WTC11 (cell line): Measurements from ENCODE around the gene PGGT1B. TPM values are rescaled to one million over a fixed set of nuclear protein-coding genes. Genes with fewer than 3 reads are reported as not detected.

ENCODE experiments used
- ATAC-seq: fragments of 200-7000 bp; cut with Tn5 transposase; 2 replicates; pipeline ENCODE4 v1.10.0; 2021; ENCODE audit warnings: mild to moderate bottlenecking, moderate library complexity
- Bru-seq: library from RNA; stranded (reverse); fragments of 400-500 nt; gene quantifications from one replicate; lab custom pipeline; 2021; lab: Mats Ljungman, UMichigan
- CTCF ChIA-PET: fragments of 300-600 bp; sonication (Branson Sonifier 250); formaldehyde crosslinking; loops from one replicate; lab custom pipeline; 2021; ENCODE audit warnings: antibody characterized with exemption; lab: Charles Lee
- POLR2A ChIA-PET: fragments of 350-600 bp; sonication (Branson Sonifier 250); formaldehyde crosslinking; loops from one replicate; lab custom pipeline; 2021; ENCODE audit warnings: antibody characterized with exemption; lab: Charles Lee
- DNase-seq: peaks from one replicate; pipeline ENCODE4 v3.0.0; 2021; ENCODE audit warnings: low spot score
- H3K27ac Mint-ChIP-seq: 2 replicates; pipeline ENCODE4 v1.8.0; 2021; ENCODE audit warnings: mixed read lengths
- H3K27me3 Mint-ChIP-seq: 2 replicates; pipeline ENCODE4 v1.8.0; 2021; ENCODE audit warnings: low read depth, mild to moderate bottlenecking, moderate library complexity, mixed read lengths
- H3K36me3 Mint-ChIP-seq: 2 replicates; pipeline ENCODE4 v1.8.0; 2021; ENCODE audit warnings: mixed read lengths
- H3K4me1 Mint-ChIP-seq: 2 replicates; pipeline ENCODE4 v1.8.0; 2022; ENCODE audit warnings: mixed read lengths
- H3K4me3 Mint-ChIP-seq: 2 replicates; pipeline ENCODE4 v1.8.0; 2021; ENCODE audit warnings: mild to moderate bottlenecking, moderate library complexity, mixed read lengths
- H3K9me3 Mint-ChIP-seq: 2 replicates; pipeline ENCODE4 v1.8.0; 2021; ENCODE audit warnings: mixed read lengths
- CREB1 ChIP-seq: sonication (generic); formaldehyde crosslinking; IDR thresholded peaks from 2 replicates; pipeline ENCODE4 v1.8.0; 2023; ENCODE audit warnings: mild to moderate bottlenecking, missing genetic modification reagents
- EMX1 ChIP-seq: fragments of 250-450 bp; sonication (Bioruptor Pico); IDR thresholded peaks from 2 replicates; pipeline ENCODE4 v1.8.0; 2021; ENCODE audit warnings: mild to moderate bottlenecking
- IRF2 ChIP-seq: sonication (generic); formaldehyde crosslinking; IDR thresholded peaks from 2 replicates; pipeline ENCODE4 v1.8.0; 2022; ENCODE audit warnings: low read depth, missing genetic modification reagents, borderline replicate concordance
- JAZF1 ChIP-seq: fragments of 250-450 bp; sonication (Bioruptor Pico); IDR thresholded peaks from 2 replicates; pipeline ENCODE4 v1.9.0; 2021; ENCODE audit warnings: moderate library complexity, mild to moderate bottlenecking, inconsistent platforms
- JUN ChIP-seq: sonication (generic); formaldehyde crosslinking; IDR thresholded peaks from 2 replicates; pipeline ENCODE4 v1.8.0; 2023; ENCODE audit warnings: mild to moderate bottlenecking, missing genetic modification reagents
- NFATC4 ChIP-seq: fragments of 250-450 bp; sonication (Bioruptor Pico); IDR thresholded peaks from 2 replicates; pipeline ENCODE4 v1.9.0; 2021; ENCODE audit warnings: mild to moderate bottlenecking
- NFE2L1 ChIP-seq: sonication (generic); formaldehyde crosslinking; IDR thresholded peaks from 2 replicates; pipeline ENCODE4 v1.8.1; 2023; ENCODE audit warnings: missing genetic modification reagents
- NR2C2 ChIP-seq: sonication (generic); formaldehyde crosslinking; IDR thresholded peaks from 2 replicates; pipeline ENCODE4 v1.8.0; 2022; ENCODE audit warnings: mild to moderate bottlenecking, missing genetic modification reagents
- NR3C1 ChIP-seq: sonication (generic); formaldehyde crosslinking; conservative IDR thresholded peaks from 2 replicates; pipeline ENCODE4 v1.8.1; 2023; ENCODE audit warnings: low read depth, mild to moderate bottlenecking, missing genetic modification reagents
- SMAD3 ChIP-seq: sonication (generic); formaldehyde crosslinking; IDR thresholded peaks from 2 replicates; pipeline ENCODE4 v1.8.0; 2022; ENCODE audit warnings: missing genetic modification reagents, mild to moderate bottlenecking, borderline replicate concordance
- SOX15 ChIP-seq: fragments of 250-450 bp; sonication (Bioruptor Pico); IDR thresholded peaks from 2 replicates; pipeline ENCODE4 v1.9.0; 2021; ENCODE audit warnings: mild to moderate bottlenecking
- TEAD1 ChIP-seq: sonication (generic); formaldehyde crosslinking; IDR thresholded peaks from 2 replicates; pipeline ENCODE4 v1.8.0; 2022; ENCODE audit warnings: mild to moderate bottlenecking, missing genetic modification reagents
- TEAD4 ChIP-seq: sonication (generic); formaldehyde crosslinking; IDR thresholded peaks from 2 replicates; pipeline ENCODE4 v1.8.0; 2022; ENCODE audit warnings: mild to moderate bottlenecking, missing genetic modification reagents
- ZNF396 ChIP-seq: fragments of 250-450 bp; sonication (Bioruptor Pico); IDR thresholded peaks from 2 replicates; pipeline ENCODE4 v1.8.0; 2021; ENCODE audit warnings: mild to moderate bottlenecking, moderate library complexity, borderline replicate concordance
- ZNF416 ChIP-seq: fragments of 250-450 bp; sonication (Bioruptor Pico); IDR thresholded peaks from 2 replicates; pipeline ENCODE4 v1.9.0; 2021; ENCODE audit warnings: mild to moderate bottlenecking, inconsistent platforms
- ZNF671 ChIP-seq: fragments of 250-450 bp; sonication (Bioruptor Pico); IDR thresholded peaks from 2 replicates; pipeline ENCODE4 v1.8.0; 2021; ENCODE audit warnings: mild to moderate bottlenecking
- long read RNA-seq, 3 experiments: library from RNA in 1 of 3; library from capped mRNA in 1 of 3; library from polyadenylated mRNA in 1 of 3; unstranded in 2 of 3; stranded (forward) in 1 of 3; transcript quantifications; one replicate each; pipeline ENCODE4 v2.0.0, GENCODE V29; 2021
- total RNA-seq: library from RNA; stranded (reverse); gene quantifications from 3 replicates; pipeline ENCODE4 v1.2.3, GENCODE V29; 2021
- TF ChIP-seq, protein P1 (sequence below): sonication (generic); formaldehyde crosslinking; IDR thresholded peaks from 2 replicates; pipeline ENCODE4 v1.8.0; 2022; ENCODE audit warnings: mild to moderate bottlenecking, missing genetic modification reagents
- TF ChIP-seq, protein P2 (sequence below): sonication (generic); formaldehyde crosslinking; IDR thresholded peaks from 2 replicates; pipeline ENCODE4 v1.8.0; 2022; ENCODE audit warnings: mild to moderate bottlenecking, missing genetic modification reagents
- TF ChIP-seq, protein P3 (sequence below): sonication (generic); formaldehyde crosslinking; IDR thresholded peaks from 2 replicates; pipeline ENCODE4 v1.8.0; 2023; ENCODE audit warnings: missing genetic modification reagents
- TF ChIP-seq, protein P4 (sequence below): sonication (generic); formaldehyde crosslinking; IDR thresholded peaks from 2 replicates; pipeline ENCODE4 v1.8.0; 2022; ENCODE audit warnings: missing genetic modification reagents
- TF ChIP-seq, protein P5 (sequence below): sonication (generic); formaldehyde crosslinking; IDR thresholded peaks from 2 replicates; pipeline ENCODE4 v1.8.1; 2023; ENCODE audit warnings: mild to moderate bottlenecking, moderate library complexity, missing genetic modification reagents
- TF ChIP-seq, protein P6 (sequence below): sonication (generic); formaldehyde crosslinking; IDR thresholded peaks from 2 replicates; pipeline ENCODE4 v1.8.1; 2023; ENCODE audit warnings: mild to moderate bottlenecking, missing genetic modification reagents, moderate library complexity
- TF ChIP-seq, protein P7 (sequence below): fragments of 250-450 bp; sonication (Bioruptor Pico); IDR thresholded peaks from 2 replicates; pipeline ENCODE4 v1.8.0; 2021; ENCODE audit warnings: mild to moderate bottlenecking

The PGGT1B gene
- 41.8 to 48.0 TPM (median 43.0 TPM) in 3 replicates for total RNA-seq
- Bru-seq, nascent RNA = percentile 90 among the genes with signal in this experiment
- long read RNA-seq, experiment 1, full-length matches to known transcripts = 123 of 183 reads
- long read RNA-seq, experiment 1, partial matches to known transcripts = 9 of 183 reads
- long read RNA-seq, experiment 1, other reads (novel, unspliced or antisense) = 51 of 183 reads
- long read RNA-seq, experiment 2, full-length matches to known transcripts = 7 of 28 reads
- long read RNA-seq, experiment 2, partial matches to known transcripts = 5 of 28 reads
- long read RNA-seq, experiment 2, other reads (novel, unspliced or antisense) = 16 of 28 reads
- long read RNA-seq, experiment 3, full-length matches to known transcripts = 17 of 21 reads
- long read RNA-seq, experiment 3, partial matches to known transcripts = 0 of 21 reads
- long read RNA-seq, experiment 3, other reads (novel, unspliced or antisense) = 4 of 21 reads

DNA sequence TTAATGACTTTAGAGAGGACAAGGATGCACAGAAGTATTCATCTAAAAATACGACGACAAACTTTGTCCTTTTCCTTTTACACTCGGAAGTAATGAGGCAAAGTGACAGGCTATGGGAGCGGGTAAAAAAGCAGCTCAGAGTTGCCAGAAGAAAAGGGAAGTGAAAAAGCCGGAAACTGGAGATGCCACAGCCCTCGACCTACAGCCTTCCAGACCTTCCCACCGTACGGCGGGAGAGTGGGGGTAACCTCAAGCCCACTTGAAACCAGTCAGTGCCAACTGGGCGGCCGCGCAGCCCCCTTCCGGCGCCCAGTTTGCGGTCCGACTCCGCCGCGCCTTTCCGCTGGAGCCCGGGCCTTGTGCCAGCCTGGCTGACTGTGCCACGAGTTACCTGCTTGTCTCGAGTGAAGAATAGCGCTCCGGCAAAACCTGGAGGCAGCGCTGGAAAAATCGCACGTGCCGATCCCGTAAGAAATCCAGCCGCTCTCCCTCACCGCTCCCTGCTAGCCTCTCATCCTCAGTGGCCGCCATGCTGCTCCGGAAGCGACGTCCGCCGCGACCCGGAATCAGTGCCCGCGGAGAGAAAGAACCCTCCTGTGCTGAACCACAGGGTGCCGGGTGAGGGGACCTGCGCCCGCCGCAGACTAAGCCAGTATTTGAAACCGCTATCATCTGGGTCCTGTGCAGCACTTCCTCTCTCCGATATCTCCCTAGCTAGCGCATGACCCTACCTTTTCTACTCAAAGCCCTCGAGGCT, at the start of gene PGGT1B:
TSS of gene PGGT1B (minus strand) at position 557 of the 757 bp plus-strand sequence. CDS start at position 531, 26 bp downstream.
- POLR2A ChIA-PET = interaction anchor here (0.6 to 1.1 kb wide), 2 partner anchors 30 to 33 kb away, joined by 3 read pairs; no protein-coding TSS in a partner anchor
- peaks cover 23% of the 10 kb centered on the region for H3K4me1 Mint-ChIP-seq
- H3K27ac Mint-ChIP-seq = peak within 1 kb of the TSS; percentile 92
- CTCF ChIA-PET = interaction anchor here (0.6 to 1.8 kb wide), 6 partner anchors 17 to 312 kb away, joined by 3 to 5 read pairs (median 4); no protein-coding TSS in a partner anchor
- peaks cover 5% of the 10 kb centered on the region for H3K36me3 Mint-ChIP-seq
- no peaks in the 10 kb centered on the region for H3K9me3 Mint-ChIP-seq
- H3K27me3 Mint-ChIP-seq = no peaks in the 10 kb centered on the region
- H3K4me3 Mint-ChIP-seq = peak within 1 kb of the TSS; percentile 85
- peak; percentile 88 for ATAC-seq
- peak; percentile 72 for DNase-seq
- TF ChIP-seq CREB1 (CRISPR knock-in tag) = no peak
- TF ChIP-seq, protein P1, sequence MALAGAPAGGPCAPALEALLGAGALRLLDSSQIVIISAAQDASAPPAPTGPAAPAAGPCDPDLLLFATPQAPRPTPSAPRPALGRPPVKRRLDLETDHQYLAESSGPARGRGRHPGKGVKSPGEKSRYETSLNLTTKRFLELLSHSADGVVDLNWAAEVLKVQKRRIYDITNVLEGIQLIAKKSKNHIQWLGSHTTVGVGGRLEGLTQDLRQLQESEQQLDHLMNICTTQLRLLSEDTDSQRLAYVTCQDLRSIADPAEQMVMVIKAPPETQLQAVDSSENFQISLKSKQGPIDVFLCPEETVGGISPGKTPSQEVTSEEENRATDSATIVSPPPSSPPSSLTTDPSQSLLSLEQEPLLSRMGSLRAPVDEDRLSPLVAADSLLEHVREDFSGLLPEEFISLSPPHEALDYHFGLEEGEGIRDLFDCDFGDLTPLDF = no peak
- no peak for TF ChIP-seq IRF2 (CRISPR knock-in tag)
- TF ChIP-seq NFE2L1 (CRISPR knock-in tag) = peak; percentile 83
- TF ChIP-seq ZNF396 = no peak
- TF ChIP-seq, protein P2, sequence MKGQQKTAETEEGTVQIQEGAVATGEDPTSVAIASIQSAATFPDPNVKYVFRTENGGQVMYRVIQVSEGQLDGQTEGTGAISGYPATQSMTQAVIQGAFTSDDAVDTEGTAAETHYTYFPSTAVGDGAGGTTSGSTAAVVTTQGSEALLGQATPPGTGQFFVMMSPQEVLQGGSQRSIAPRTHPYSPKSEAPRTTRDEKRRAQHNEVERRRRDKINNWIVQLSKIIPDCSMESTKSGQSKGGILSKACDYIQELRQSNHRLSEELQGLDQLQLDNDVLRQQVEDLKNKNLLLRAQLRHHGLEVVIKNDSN = 0 out of 2 replicates have a peak, but pooled peaks have one; percentile 25
- TF ChIP-seq ZNF416 = no peak
- TF ChIP-seq SOX15 (CRISPR knock-in tag) = no peak
- no peak for TF ChIP-seq JAZF1
- TF ChIP-seq NR2C2 (CRISPR knock-in tag) = peak; percentile 92
- TF ChIP-seq, protein P3, sequence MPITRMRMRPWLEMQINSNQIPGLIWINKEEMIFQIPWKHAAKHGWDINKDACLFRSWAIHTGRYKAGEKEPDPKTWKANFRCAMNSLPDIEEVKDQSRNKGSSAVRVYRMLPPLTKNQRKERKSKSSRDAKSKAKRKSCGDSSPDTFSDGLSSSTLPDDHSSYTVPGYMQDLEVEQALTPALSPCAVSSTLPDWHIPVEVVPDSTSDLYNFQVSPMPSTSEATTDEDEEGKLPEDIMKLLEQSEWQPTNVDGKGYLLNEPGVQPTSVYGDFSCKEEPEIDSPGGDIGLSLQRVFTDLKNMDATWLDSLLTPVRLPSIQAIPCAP (CRISPR knock-in tag) = no peak
- TF ChIP-seq, protein P4, sequence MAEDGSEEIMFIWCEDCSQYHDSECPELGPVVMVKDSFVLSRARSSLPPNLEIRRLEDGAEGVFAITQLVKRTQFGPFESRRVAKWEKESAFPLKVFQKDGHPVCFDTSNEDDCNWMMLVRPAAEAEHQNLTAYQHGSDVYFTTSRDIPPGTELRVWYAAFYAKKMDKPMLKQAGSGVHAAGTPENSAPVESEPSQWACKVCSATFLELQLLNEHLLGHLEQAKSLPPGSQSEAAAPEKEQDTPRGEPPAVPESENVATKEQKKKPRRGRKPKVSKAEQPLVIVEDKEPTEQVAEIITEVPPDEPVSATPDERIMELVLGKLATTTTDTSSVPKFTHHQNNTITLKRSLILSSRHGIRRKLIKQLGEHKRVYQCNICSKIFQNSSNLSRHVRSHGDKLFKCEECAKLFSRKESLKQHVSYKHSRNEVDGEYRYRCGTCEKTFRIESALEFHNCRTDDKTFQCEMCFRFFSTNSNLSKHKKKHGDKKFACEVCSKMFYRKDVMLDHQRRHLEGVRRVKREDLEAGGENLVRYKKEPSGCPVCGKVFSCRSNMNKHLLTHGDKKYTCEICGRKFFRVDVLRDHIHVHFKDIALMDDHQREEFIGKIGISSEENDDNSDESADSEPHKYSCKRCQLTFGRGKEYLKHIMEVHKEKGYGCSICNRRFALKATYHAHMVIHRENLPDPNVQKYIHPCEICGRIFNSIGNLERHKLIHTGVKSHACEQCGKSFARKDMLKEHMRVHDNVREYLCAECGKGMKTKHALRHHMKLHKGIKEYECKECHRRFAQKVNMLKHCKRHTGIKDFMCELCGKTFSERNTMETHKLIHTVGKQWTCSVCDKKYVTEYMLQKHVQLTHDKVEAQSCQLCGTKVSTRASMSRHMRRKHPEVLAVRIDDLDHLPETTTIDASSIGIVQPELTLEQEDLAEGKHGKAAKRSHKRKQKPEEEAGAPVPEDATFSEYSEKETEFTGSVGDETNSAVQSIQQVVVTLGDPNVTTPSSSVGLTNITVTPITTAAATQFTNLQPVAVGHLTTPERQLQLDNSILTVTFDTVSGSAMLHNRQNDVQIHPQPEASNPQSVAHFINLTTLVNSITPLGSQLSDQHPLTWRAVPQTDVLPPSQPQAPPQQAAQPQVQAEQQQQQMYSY = no peak
- TF ChIP-seq SMAD3 (CRISPR knock-in tag) = peak; percentile 72; the same call in 1 of the 2 replicates
- TF ChIP-seq, protein P5, sequence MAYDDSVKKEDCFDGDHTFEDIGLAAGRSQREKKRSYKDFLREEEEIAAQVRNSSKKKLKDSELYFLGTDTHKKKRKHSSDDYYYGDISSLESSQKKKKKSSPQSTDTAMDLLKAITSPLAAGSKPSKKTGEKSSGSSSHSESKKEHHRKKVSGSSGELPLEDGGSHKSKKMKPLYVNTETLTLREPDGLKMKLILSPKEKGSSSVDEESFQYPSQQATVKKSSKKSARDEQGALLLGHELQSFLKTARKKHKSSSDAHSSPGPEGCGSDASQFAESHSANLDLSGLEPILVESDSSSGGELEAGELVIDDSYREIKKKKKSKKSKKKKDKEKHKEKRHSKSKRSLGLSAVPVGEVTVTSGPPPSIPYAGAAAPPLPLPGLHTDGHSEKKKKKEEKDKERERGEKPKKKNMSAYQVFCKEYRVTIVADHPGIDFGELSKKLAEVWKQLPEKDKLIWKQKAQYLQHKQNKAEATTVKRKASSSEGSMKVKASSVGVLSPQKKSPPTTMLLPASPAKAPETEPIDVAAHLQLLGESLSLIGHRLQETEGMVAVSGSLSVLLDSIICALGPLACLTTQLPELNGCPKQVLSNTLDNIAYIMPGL = 0 out of 2 replicates have a peak, but pooled peaks have one; percentile 38
- no peak for TF ChIP-seq EMX1 (CRISPR knock-in tag)
- TF ChIP-seq, protein P6, sequence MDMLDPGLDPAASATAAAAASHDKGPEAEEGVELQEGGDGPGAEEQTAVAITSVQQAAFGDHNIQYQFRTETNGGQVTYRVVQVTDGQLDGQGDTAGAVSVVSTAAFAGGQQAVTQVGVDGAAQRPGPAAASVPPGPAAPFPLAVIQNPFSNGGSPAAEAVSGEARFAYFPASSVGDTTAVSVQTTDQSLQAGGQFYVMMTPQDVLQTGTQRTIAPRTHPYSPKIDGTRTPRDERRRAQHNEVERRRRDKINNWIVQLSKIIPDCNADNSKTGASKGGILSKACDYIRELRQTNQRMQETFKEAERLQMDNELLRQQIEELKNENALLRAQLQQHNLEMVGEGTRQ = no peak
- TF ChIP-seq JUN (CRISPR knock-in tag) = no peak
- no peak for TF ChIP-seq NR3C1 (CRISPR knock-in tag)
- peak; percentile 58 for TF ChIP-seq TEAD1 (CRISPR knock-in tag)
- TF ChIP-seq NFATC4 (CRISPR knock-in tag) = no peak
- TF ChIP-seq, protein P7, sequence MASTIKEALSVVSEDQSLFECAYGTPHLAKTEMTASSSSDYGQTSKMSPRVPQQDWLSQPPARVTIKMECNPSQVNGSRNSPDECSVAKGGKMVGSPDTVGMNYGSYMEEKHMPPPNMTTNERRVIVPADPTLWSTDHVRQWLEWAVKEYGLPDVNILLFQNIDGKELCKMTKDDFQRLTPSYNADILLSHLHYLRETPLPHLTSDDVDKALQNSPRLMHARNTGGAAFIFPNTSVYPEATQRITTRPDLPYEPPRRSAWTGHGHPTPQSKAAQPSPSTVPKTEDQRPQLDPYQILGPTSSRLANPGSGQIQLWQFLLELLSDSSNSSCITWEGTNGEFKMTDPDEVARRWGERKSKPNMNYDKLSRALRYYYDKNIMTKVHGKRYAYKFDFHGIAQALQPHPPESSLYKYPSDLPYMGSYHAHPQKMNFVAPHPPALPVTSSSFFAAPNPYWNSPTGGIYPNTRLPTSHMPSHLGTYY (CRISPR knock-in tag) = 0 out of 2 replicates have a peak, but pooled peaks have one; percentile 80
- TF ChIP-seq TEAD4 = no peak
- TF ChIP-seq ZNF671 = 0 out of 2 replicates have a peak, but pooled peaks have one; percentile 53
